HG02840 (cell line): ENCODE data around the gene TTLL12.

Experiments
- ATAC-seq: cut with Tn5 transposase; IDR thresholded peaks from one replicate; pipeline ENCODE4 v1.9.1; 2021; ENCODE audit warnings: mild to moderate bottlenecking, moderate library complexity, moderate number of reproducible peaks; ENCODE audit not compliant: unreplicated experiment, low FRiP score

Gene TTLL12

GRCh38 chr22:43200555-43200954 is 13.6 kb upstream of the TTLL12 start:
- ATAC-seq: no peak

GRCh38 chr22:43200031-43200430 is 13.1 kb upstream of the TTLL12 start:
- no peak for ATAC-seq

GRCh38 chr22:43199541-43199940 is 12.6 kb upstream of the TTLL12 start:
- ATAC-seq: no peak

GRCh38 chr22:43198936-43199335 is 12.0 kb upstream of the TTLL12 start:
- ATAC-seq: no peak

GRCh38 chr22:43198126-43198525 is 11.2 kb upstream of the TTLL12 start:
- ATAC-seq: no peak

- no peak for ATAC-seq
Observed at GRCh38 chr22:43197271-43197941, 10.5 kb upstream of the TTLL12 start.

- no peak for ATAC-seq
Observed at GRCh38 chr22:43191831-43192230, 4.9 kb upstream of the TTLL12 start.

- ATAC-seq: no peak
Observed at GRCh38 chr22:43188829-43189545, 2.1 kb upstream of the TTLL12 start.

GRCh38 chr22:43187171-43188099 is 501 bp upstream of the TTLL12 start:
- ATAC-seq: peak; percentile 85

- ATAC-seq: no peak
Observed at GRCh38 chr22:43185860-43186261, 1.1 kb downstream of the TTLL12 start.

- ATAC-seq: no peak
Observed at GRCh38 chr22:43183496-43184277, 3.2 kb downstream of the TTLL12 start.

- ATAC-seq: no peak
Observed at GRCh38 chr22:43182726-43183125, 4.2 kb downstream of the TTLL12 start.

GRCh38 chr22:43182118-43182517 is 4.8 kb downstream of the TTLL12 start:
- ATAC-seq: no peak

- no peak for ATAC-seq
Observed at GRCh38 chr22:43181321-43182076, 5.4 kb downstream of the TTLL12 start.

GRCh38 chr22:43180670-43181069 is 6.3 kb downstream of the TTLL12 start:
- ATAC-seq: no peak

- ATAC-seq: no peak
Observed at GRCh38 chr22:43179911-43180195, 7.1 kb downstream of the TTLL12 start.

GRCh38 chr22:43179146-43179910 is 7.6 kb downstream of the TTLL12 start:
- no peak for ATAC-seq

GRCh38 chr22:43177479-43177878 is 9.5 kb downstream of the TTLL12 start:
- ATAC-seq: no peak

GRCh38 chr22:43176090-43176489 is 10.8 kb downstream of the TTLL12 start:
- no peak for ATAC-seq
